Articular chondrocyte of knee joint (primary cell): ENCODE data around the gene SHKBP1. TPM values are rescaled to one million over a fixed set of nuclear protein-coding genes. Genes with fewer than 3 reads are reported as not detected.

Experiments
- total RNA-seq: library from RNA; depleted of rRNA; stranded (reverse); fragments of >200 nt; gene quantifications from 2 replicates; pipeline ENCODE4 v1.2.3, GENCODE V29; 2012

Gene SHKBP1, protein sequence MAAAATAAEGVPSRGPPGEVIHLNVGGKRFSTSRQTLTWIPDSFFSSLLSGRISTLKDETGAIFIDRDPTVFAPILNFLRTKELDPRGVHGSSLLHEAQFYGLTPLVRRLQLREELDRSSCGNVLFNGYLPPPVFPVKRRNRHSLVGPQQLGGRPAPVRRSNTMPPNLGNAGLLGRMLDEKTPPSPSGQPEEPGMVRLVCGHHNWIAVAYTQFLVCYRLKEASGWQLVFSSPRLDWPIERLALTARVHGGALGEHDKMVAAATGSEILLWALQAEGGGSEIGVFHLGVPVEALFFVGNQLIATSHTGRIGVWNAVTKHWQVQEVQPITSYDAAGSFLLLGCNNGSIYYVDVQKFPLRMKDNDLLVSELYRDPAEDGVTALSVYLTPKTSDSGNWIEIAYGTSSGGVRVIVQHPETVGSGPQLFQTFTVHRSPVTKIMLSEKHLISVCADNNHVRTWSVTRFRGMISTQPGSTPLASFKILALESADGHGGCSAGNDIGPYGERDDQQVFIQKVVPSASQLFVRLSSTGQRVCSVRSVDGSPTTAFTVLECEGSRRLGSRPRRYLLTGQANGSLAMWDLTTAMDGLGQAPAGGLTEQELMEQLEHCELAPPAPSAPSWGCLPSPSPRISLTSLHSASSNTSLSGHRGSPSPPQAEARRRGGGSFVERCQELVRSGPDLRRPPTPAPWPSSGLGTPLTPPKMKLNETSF
- 23.4 and 24.2 TPM in 2 replicates for total RNA-seq

DNA sequence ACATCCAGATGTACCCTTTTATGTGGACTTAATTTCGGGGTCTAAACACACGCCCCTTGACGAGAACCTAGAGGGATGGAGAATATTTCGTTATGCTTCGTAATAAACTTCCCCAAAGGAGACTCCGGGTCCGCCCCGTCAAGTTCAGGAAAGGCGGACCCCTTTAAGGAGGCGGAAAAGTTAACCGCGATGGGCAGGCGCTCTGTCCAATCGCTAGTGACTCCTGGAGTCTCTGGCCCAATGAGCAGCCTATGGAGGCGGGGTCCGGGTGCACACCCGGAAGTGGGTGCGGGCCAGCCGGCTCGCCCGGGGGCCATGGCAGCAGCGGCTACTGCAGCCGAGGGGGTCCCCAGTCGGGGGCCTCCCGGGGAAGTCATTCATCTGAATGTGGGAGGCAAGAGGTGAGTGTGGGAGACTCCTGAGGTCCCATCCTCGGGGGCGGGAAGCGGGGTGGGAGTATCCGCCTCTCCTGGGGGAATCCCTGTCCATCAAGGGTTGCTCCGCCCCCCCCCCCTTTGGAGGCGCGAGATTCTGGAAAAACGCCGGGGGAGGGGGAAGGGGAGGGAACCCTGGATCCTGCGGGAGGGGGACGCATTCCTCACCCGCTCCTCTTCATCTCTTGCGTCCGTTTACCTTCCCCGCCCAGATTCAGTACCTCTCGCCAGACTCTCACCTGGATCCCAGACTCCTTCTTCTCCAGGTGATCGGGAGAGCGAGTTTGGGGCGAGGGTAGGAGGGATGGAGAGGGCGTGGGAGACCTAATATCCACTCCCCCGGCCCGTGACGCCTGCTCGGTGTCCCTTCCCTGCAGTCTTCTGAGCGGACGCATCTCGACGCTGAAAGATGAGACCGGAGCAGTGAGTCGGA is at the start of gene SHKBP1:
Gene SHKBP1, plus strand, starts transcription at position 289 of the 867 bp plus-strand sequence. Its CDS starts 27 bp downstream, at position 316.

DNA sequence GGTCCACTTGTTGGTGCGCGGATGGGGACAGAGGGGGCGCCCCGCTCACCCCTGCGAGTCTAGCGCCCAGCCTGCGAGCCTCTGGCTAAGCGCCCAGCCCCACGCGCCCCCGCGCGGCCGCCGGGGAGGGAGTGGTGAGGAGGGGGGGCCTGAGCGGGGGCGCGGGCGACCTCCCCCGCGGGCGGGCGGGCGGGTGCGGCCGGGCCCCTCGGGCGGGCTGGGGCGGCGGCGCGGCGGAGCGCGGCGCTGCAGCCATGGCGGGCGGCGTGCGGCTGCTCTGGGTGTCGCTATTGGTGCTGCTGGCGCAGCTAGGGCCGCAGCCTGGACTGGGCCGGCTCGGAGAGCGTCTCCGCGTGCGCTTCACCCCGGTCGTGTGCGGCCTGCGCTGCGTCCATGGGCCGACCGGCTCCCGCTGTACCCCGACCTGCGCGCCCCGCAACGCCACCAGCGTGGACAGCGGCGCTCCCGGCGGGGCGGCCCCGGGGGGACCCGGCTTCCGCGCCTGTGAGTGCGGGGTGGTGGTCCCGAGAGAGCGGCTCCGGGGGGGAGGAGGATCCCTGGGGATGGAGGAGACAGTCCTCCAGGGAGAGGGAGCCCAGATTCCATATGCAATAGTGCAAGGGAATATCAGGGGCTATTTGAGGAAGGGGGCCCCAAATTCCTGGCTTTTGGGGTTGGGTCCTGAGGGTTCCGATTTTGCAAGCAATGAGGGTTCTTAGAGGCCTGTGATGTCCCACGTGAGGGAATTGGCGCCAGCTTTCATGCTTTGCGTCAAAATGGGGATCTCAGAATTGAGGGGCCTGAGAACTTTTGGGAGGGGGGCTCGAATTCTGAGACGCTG is 24.7 kb downstream of the SHKBP1 start, which contains the start of gene LTBP4:
Gene LTBP4, plus strand, starts transcription at position 236 of the 841 bp plus-strand sequence. Its CDS starts 19 bp downstream, at position 255.

Other genes starting within 250 kb of the SHKBP1 start
- 5.2 and 6.6 TPM in 2 replicates for gene C19orf47, start 228.5 kb upstream of the SHKBP1 start, total RNA-seq
- 228 and 236 TPM in 2 replicates for gene PLD3, start 228.2 kb upstream of the SHKBP1 start, total RNA-seq
- gene HIPK4, start 186.7 kb upstream of the SHKBP1 start, total RNA-seq, result 0.32 and 0.39 TPM in 2 replicates
- 2.4 and 2.5 TPM in 2 replicates for gene PRX, start 163.5 kb upstream of the SHKBP1 start, total RNA-seq
- 13.6 and 23.8 TPM in 2 replicates for gene SERTAD1, start 150.9 kb upstream of the SHKBP1 start, total RNA-seq
- gene SERTAD3, start 132.5 kb upstream of the SHKBP1 start, total RNA-seq, result 18.3 and 24.2 TPM in 2 replicates
- gene BLVRB, start 111.1 kb upstream of the SHKBP1 start, total RNA-seq, result 51.1 and 67.9 TPM in 2 replicates
- gene SPTBN4, start 109.9 kb upstream of the SHKBP1 start, total RNA-seq, result 3.5 and 4.6 TPM in 2 replicates
- 29.7 and 36.8 TPM in 2 replicates for gene LTBP4, start 24.5 kb downstream of the SHKBP1 start, total RNA-seq
- 29.7 and 33.2 TPM in 2 replicates for gene NUMBL, start 113.8 kb downstream of the SHKBP1 start, total RNA-seq
- 27.3 and 31.9 TPM in 2 replicates for gene COQ8B, start 140.0 kb downstream of the SHKBP1 start, total RNA-seq
- gene ITPKC, start 140.2 kb downstream of the SHKBP1 start, total RNA-seq, result 10.8 and 14.9 TPM in 2 replicates
- gene ACTMAP, start 173.6 kb downstream of the SHKBP1 start, total RNA-seq, result 1.0 and 1.5 TPM in 2 replicates
- gene SNRPA, start 174.3 kb downstream of the SHKBP1 start, total RNA-seq, result 21.1 and 30.8 TPM in 2 replicates
- gene MIA, start 198.6 kb downstream of the SHKBP1 start, total RNA-seq, result 1.4 and 4.6 TPM in 2 replicates
- 7.4 and 7.7 TPM in 2 replicates for gene RAB4B, start 201.4 kb downstream of the SHKBP1 start, total RNA-seq
- gene EGLN2, start 222.3 kb downstream of the SHKBP1 start, total RNA-seq, result 51.5 and 52.9 TPM in 2 replicates